GM19099 (cell line): ENCODE data around the gene PABPC4L.

Experiments used
- POLR2A ChIP-seq: IDR thresholded peaks from 3 replicates; pipeline ENCODE4 v1.6.1; 2011; ENCODE audit warnings: low read depth; ENCODE audit not compliant: insufficient read length; ENCODE audit errors: extremely low read depth

PABPC4L gene

GRCh38 chr4:134201216-134202161, at the start of gene PABPC4L:
Gene PABPC4L (minus strand): TSS chr4:134201789. CDS start chr4:134201019, 770 bp downstream.
- TF ChIP-seq POLR2A = no peak

GRCh38 chr4:134251322-134251721, 49.7 kb upstream of the PABPC4L start:
- no peak for TF ChIP-seq POLR2A

GRCh38 chr4:134243742-134244713, 42.4 kb upstream of the PABPC4L start:
- TF ChIP-seq POLR2A = no peak

- no peak for TF ChIP-seq POLR2A
Measured at GRCh38 chr4:134219043-134219442, 17.5 kb upstream of the PABPC4L start.

- no peak for TF ChIP-seq POLR2A
Measured at GRCh38 chr4:134216411-134216810, 14.8 kb upstream of the PABPC4L start.

GRCh38 chr4:134215620-134216344, 14.2 kb upstream of the PABPC4L start:
- no peak for TF ChIP-seq POLR2A

GRCh38 chr4:134202166-134202956, 772 bp upstream of the PABPC4L start:
- no peak for TF ChIP-seq POLR2A

- TF ChIP-seq POLR2A = no peak
Measured at GRCh38 chr4:134200811-134201215, 776 bp downstream of the PABPC4L start.

- TF ChIP-seq POLR2A = no peak
Measured at GRCh38 chr4:134189949-134190348, 11.6 kb downstream of the PABPC4L start.

- no peak for TF ChIP-seq POLR2A
Measured at GRCh38 chr4:134189480-134189879, 12.1 kb downstream of the PABPC4L start.

- TF ChIP-seq POLR2A = no peak
Measured at GRCh38 chr4:134178706-134179105, 22.9 kb downstream of the PABPC4L start.

GRCh38 chr4:134174271-134174670, 27.3 kb downstream of the PABPC4L start:
- TF ChIP-seq POLR2A = no peak

GRCh38 chr4:134160211-134160610, 41.4 kb downstream of the PABPC4L start:
- TF ChIP-seq POLR2A = no peak

GRCh38 chr4:134154097-134154496, 47.5 kb downstream of the PABPC4L start:
- no peak for TF ChIP-seq POLR2A

- TF ChIP-seq POLR2A = no peak
Measured at GRCh38 chr4:134147941-134148340, 53.6 kb downstream of the PABPC4L start.
